Left renal pelvis (tissue), 4 donors: ENCODE results near the gene RAB3IL1. TPM values are rescaled to one million over a fixed set of nuclear protein-coding genes. Genes with fewer than 3 reads are reported as not detected.

Source experiments
- DNase-seq, 4 donors: peaks; one replicate each; pipeline ENCODE4 v3.0.0-alpha.2; 2013; ENCODE audit warnings: low read depth in 4 of 4, low spot score in 3 of 4
- polyA plus RNA-seq, 4 donors: library from polyadenylated mRNA; unstranded; fragments of 120-200 nt; gene quantifications; one replicate each; pipeline ENCODE4 v1.2.1, GENCODE V29; 2013; ENCODE audit not compliant: insufficient read length in 4 of 4

Gene RAB3IL1
- polyA plus RNA-seq, 4 donors: 15.8 to 43.9 (median 22.7) TPM

DNA sequence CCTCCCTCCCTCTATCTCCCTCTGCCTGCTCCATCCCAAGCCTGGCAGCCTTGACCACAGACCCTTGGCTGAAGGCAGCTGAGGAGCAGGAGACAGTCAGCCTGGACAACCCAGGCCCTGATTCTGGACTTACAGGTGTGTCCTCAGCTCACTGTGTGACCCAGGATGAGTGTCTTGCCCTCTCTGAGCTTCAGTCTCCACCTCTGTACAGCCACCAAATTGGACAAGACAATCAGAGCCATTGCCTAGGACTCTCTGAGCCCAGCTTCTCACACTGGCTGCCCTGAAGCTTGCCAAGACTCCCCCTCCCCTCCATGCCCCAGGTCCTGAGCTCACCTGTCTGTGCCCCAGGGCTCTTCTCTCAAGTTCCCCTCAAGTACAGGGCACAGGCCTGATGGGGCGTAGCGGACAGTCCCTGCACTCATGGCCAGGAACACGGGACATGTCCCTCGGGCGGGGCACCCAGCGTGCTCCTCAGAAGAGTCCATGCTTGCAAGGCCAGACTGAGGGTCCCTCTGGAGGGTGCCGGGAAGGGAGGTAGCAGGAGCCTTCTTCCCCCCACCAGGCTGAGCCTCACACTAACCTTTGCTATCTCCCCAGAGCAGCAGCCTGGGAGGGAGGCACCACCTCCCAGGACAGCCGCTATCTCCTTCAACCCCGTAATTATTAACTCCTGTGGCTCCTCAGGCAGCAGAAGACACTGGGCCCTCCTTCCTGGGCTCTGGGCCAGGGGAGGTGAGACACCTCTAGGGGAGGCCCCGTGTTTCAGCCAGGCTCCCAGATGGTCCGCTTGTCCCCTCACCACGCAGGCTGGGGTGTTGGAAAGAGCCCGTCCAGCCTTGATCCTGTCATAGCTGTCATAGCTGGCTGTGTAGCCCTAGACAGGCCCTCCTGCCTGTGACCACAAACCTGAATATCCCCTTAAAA, 2.6 kb upstream of the RAB3IL1 start:
- no peak for DNase-seq

DNA sequence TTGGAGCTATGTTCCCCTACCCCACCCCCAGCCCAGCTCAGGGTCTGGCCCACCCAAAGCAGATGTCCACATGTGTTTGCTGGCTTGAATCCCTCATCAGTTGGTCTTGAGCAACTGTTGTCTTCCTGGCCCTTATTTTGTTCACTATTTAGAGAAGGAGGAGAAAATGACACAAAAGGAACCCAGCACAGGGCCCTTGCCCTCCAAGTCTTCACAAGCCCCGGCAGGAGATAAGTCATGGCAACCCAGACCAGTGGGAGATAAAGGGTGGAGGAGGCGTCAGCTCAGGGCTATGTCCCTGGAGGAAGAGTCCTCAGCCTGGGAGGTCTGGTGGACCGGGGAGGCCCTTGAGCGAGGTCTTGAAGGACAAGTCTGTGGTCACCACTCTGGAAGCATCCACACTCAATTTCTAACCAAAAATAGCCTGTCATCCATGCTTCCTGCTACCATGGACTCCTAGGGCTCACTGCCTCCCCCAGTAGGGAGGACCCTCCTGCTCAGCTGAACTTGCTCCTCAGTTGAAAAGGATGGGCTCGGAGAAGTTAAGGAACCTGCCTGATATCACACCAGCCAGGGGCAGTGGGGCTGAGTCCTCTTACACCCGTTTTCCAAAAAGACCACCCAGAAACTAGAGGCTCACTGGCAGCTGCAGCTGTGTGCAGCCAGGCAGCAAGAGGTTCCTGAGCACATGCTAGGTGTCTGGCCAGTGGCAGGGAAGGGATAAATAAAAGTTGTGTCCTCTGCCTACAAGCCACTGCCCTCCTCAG, 1.8 kb upstream of the RAB3IL1 start:
- DNase-seq: no peak

DNA sequence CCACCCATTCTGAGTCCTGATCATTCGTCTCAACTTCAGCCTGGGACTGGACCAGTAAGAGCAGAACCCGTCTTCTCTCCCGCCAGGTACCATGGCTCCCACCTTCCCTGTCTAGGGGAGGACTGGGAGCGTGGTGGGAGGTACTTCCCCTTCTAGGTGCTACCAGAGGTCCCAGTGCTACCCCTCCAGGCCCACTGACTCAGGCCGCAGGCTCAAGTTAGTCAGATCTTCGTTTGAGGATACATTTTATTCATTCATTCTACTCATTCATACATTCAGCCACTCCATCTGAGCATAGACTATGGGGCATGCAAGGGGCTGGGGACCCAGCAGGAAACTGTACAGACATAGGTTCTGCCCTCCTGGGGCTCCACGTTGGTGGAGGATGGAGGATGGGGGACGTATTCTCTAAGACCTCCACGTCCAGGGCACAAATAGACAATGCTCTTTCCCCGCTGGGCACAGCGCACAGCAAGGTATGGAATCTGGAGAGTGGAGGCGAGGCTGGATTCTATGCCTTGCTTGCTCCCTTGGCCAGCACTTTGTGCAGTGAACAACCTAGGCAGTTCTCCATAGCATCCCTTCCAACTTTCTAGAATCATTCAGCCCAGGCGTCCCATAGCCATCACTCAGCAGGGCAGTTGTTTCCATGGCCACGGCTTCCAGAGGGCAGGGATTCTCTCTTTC, 1.0 kb upstream of the RAB3IL1 start:
- DNase-seq: no peak

DNA sequence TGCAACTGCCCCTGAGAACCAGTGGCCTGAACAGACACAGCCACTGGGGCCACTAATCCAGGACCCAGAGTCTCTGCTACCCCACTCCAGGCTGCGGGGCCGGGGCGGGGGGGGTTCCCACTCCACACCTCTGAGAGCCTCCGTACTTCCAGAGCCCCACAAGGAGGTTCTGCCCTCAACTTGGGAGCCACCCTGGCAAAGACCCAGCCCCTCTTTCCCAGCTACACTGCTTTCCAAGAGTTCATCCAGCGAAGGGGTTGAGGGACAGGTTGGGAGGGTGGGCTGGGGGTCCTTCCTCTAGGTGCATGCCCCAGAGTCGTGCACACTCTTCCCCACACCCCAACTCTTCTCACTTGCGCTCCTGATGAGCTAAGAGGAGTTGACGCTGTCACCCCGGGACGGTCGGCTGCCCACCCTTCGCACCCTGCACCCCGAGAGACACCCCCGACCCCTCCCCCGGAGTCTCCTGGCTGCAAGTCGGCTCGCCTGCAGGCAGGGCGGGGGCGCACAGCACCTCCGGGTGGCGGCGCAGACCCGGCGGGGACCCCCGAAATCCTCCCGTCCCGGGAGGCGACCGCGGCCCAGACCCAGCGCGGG, 531 bp downstream of the RAB3IL1 start:
- no peak for DNase-seq

DNA sequence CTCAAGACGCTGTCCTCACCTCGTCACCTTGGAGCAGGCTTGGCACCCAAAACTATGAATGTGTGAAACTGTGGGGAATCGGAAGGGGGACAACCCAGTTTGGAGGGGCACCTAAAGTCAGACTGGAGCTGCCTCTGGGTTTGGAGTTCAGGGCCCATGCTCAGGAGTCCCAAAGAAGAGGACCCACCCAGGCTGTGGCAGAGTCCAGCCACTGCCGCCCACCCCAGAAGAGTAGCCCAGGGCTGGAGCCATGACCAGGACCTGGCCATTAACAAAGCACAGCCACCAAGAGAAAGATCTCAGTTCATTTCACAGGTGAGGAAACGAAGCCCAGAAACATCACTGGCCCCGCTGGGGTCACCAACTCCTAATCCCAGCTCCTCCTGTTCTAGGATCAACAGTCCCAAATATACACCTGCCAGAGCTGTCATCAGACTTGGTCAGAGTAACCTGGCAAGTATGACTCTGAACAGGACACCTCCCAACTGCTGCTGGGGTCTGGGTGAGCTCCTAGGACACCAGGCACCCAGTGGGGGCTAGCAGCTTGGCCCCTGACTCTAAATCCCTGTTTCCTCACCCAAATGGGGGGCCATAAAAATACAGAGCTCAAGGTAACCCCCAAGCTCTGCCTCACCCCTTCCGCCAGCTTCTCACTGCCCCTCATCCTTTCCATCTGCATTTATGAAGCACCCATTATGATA, 2.7 kb downstream of the RAB3IL1 start:
- no peak for DNase-seq

- no peak for DNase-seq
These were observed 3.5 kb downstream of the RAB3IL1 start for GRCh38 chr11:61913699-61914395.

GRCh38 chr11:61912991-61913698, 4.2 kb downstream of the RAB3IL1 start:
- no peak for DNase-seq

DNA sequence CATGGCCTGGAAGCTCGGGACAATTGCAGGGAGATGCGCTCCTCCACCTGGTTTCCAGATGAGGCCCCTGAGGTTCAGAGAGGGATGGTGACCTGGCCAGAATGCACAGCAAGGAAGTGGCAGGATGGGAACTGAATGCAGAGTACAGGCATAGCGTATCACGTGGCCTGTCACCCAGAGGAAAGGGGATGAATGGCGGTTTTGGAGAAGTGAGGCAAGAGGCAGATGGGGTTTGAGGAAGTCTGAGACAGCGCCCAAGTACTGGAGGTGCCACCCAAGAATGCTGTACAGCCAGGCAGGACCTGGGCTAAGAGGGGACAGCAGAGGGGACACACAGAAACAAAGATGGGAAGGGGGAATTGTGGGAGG, 4.9 kb downstream of the RAB3IL1 start:
- DNase-seq: no peak

GRCh38 chr11:61911701-61912529, 5.5 kb downstream of the RAB3IL1 start:
- no peak for DNase-seq

GRCh38 chr11:61911128-61911700, 6.2 kb downstream of the RAB3IL1 start:
- DNase-seq: no peak

DNA sequence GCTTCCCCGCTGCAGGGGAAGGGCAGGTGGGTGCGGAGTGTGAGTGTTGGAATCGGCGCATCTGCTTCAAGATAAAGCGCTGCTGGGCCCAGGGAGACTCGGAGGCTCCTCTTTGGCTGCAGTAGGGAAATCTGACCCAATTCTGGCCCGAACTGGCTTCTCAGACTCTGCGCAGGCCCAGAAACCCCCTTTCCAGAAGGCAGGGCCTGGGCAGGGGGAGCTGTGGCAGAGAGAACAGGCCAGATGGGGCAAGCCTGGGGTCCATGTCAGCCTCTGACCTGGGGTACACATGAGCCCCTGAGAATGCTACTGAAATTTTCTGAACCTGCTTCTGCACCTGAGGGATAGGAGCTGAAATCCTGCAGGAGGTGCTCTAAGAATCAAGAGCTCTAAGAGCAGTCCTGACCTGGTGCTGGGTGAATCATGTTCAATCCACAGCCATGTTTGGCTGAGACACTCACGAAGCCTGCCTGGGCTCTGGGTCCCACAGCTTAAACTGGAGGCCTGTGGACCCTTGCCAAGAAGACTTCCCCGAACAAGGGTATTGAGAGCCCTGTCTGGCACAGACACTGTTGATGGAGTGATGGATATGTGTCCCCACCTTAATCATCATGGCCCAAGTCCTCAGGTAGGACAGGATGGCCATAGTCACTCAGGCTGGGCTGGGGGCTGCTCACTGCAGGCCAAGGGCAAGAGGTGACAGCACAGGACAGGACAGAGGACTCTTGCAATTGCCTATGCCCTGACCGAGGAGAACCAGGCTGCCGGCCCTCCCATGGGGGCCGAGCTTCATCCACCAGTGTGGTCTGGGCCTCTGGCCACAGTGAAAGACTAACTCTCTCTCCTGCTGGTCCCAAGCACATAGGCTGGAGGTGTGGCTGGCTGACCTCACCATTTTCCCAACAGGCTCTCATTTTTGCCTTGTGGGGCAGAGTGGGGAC, 6.9 kb downstream of the RAB3IL1 start:
- DNase-seq: no peak

- DNase-seq: no peak
These were observed 8.5 kb downstream of the RAB3IL1 start for GRCh38 chr11:61908730-61909316.

GRCh38 chr11:61907871-61908729, 9.3 kb downstream of the RAB3IL1 start:
- DNase-seq: no peak

DNA sequence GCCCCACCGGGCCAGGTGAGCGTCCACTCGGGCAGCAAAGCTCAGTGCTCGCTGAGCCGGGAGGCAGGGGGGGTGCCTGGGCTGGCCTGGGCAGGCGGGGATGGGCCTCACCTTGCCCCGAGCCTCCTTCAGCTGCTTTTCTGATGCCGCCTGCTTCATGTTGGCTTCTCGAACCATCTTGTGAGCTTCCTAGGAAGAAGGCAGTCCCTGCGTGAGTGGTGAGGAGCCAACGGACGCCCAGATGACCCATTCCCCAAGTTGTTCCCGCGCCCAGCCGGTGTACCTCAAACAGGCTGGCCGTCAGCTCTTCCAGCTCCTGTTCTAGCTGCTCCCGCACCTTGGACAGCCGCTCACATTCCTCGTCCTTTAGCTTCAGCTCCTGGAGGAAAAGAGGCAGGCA, 10.1 kb downstream of the RAB3IL1 start:
- no peak for DNase-seq

DNA sequence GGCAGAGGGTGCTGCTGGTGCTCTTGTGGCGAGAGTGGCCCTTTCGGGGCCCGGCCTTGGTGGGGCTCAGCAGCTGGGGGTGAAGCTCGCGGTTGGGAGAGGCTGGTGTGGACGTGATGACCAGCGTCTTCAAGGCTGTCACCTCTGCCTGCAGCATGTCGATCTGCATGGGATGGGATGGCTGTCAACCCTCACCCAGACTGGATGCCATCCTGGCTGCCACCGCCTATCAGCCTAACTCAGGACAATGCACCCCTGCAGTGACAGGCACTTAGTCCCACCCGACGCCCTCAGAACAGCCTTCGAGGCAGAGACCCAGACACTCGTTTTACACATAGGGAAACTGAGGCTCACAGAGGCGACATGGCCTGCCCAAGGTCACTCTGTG, 10.8 kb downstream of the RAB3IL1 start:
- DNase-seq: no peak
